Panc1 (cell line): ENCODE data around the gene PRKAG2. TPM values are rescaled to one million over a fixed set of nuclear protein-coding genes. Genes with fewer than 3 reads are reported as not detected.

Experiments
- ATAC-seq: fragments of 200-7000 bp; cut with Tn5 transposase; 2 replicates; pipeline ENCODE4 v1.9.1; 2020; ENCODE audit warnings: mild to moderate bottlenecking, moderate library complexity
- BruUV-seq: library from RNA; stranded (reverse); fragments of 400-500 nt; replicated peaks from 2 replicates; lab custom pipeline; 2021; lab: Mats Ljungman, UMichigan
- CTCF ChIA-PET: fragments of 300-600 bp; sonication (Branson Sonifier 250); formaldehyde crosslinking; loops from one replicate; lab custom pipeline; 2022; ENCODE audit warnings: antibody characterized with exemption; lab: Charles Lee
- POLR2A ChIA-PET: fragments of 300-600 bp; sonication (Branson Sonifier 250); formaldehyde crosslinking; loops from one replicate; lab custom pipeline; 2022; ENCODE audit warnings: antibody characterized with exemption; lab: Charles Lee
- DNase-seq: peaks from one replicate; pipeline ENCODE4 v3.0.0-alpha.2; 2010; ENCODE audit warnings: low read depth, low spot score
- H3K27ac ChIP-seq: 2 replicates; pipeline ENCODE4 v1.5.1; 2011; ENCODE audit warnings: mild to moderate bottlenecking, low read length, inconsistent platforms
- H3K27me3 ChIP-seq: fragments of 200-500 bp; sonication (Bioruptor generic); 2 replicates; pipeline ENCODE4 v1.6.0; 2014; ENCODE audit warnings: low read length, inconsistent platforms; ENCODE audit not compliant: control insufficient read depth, insufficient read depth
- H3K36me3 ChIP-seq: fragments of 200-500 bp; sonication (Bioruptor generic); 2 replicates; pipeline ENCODE4 v1.5.1; 2014; ENCODE audit warnings: inconsistent platforms, mild to moderate bottlenecking, low read length, moderate library complexity; ENCODE audit not compliant: control insufficient read depth, insufficient read depth
- H3K4me1 ChIP-seq: 2 replicates; pipeline ENCODE4 v1.5.1; 2011; ENCODE audit warnings: inconsistent platforms, mild to moderate bottlenecking, low read length, moderate library complexity; ENCODE audit not compliant: control insufficient read depth, insufficient read depth
- H3K4me3 ChIP-seq, 2 experiments: 2 replicates each; pipeline ENCODE4 v1.5.1; 2011 to 2012; ENCODE audit warnings: low read depth in 2 of 2, low read length in 2 of 2, mild to moderate bottlenecking in 2 of 2, inconsistent platforms in 1 of 2, moderate library complexity in 1 of 2
- H3K9me3 ChIP-seq: fragments of 200-500 bp; sonication (Bioruptor generic); 2 replicates; pipeline ENCODE4 v1.5.1; 2014; ENCODE audit warnings: low read depth, mild to moderate bottlenecking, inconsistent platforms, low read length, moderate library complexity; ENCODE audit not compliant: control insufficient read depth, insufficient read depth
- POLR2AphosphoS5 ChIP-seq: IDR thresholded peaks from 2 replicates; pipeline ENCODE4 v1.6.1; 2012; ENCODE audit warnings: mild to moderate bottlenecking, low read depth, low read length, moderate library complexity
- REST ChIP-seq, 2 experiments: IDR thresholded peaks; 2 replicates each; pipeline ENCODE4 v1.6.1; 2011 to 2012; ENCODE audit warnings: low read depth in 2 of 2, control low read depth in 1 of 2, low read length in 1 of 2, mild to moderate bottlenecking in 1 of 2, moderate library complexity in 1 of 2; ENCODE audit not compliant: insufficient read depth in 1 of 2
- SIN3A ChIP-seq: IDR thresholded peaks from 2 replicates; pipeline ENCODE4 v1.6.1; 2012; ENCODE audit warnings: low read depth, mild to moderate bottlenecking, low read length, moderate library complexity, borderline replicate concordance; ENCODE audit not compliant: insufficient read depth
- TCF7L2 ChIP-seq: IDR thresholded peaks from 2 replicates; pipeline ENCODE4 v1.6.1; 2011; ENCODE audit warnings: mild to moderate bottlenecking, low read depth, low read length, inconsistent platforms
- in situ Hi-C: cut with HindIII; loops from 2 replicates; pipeline ENCODE4 v1.10.0; 2016; ENCODE audit warnings: low sequenced_read_pairs, low pct_unique_long_range_greater_than_20kb
- intact Hi-C: fragments of 100-400 bp; cut with micrococcal nuclease; formaldehyde crosslinking; loops from one replicate; pipeline ENCODE4 v1.10.0; 2022; ENCODE audit not compliant: unreplicated experiment
- total RNA-seq: library from RNA; stranded (reverse); gene quantifications from one replicate; pipeline ENCODE4 v1.2.1, GENCODE V29; 2021; ENCODE audit not compliant: unreplicated experiment
- TF ChIP-seq, protein P1 (sequence below): fragments of 450-650 bp; IDR thresholded peaks from 2 replicates; pipeline ENCODE4 v1.5.1; 2017; ENCODE audit warnings: mild to moderate bottlenecking

Gene PRKAG2
- total RNA-seq, 1 experiment from 2014 or later, result 71.6 TPM

DNA sequence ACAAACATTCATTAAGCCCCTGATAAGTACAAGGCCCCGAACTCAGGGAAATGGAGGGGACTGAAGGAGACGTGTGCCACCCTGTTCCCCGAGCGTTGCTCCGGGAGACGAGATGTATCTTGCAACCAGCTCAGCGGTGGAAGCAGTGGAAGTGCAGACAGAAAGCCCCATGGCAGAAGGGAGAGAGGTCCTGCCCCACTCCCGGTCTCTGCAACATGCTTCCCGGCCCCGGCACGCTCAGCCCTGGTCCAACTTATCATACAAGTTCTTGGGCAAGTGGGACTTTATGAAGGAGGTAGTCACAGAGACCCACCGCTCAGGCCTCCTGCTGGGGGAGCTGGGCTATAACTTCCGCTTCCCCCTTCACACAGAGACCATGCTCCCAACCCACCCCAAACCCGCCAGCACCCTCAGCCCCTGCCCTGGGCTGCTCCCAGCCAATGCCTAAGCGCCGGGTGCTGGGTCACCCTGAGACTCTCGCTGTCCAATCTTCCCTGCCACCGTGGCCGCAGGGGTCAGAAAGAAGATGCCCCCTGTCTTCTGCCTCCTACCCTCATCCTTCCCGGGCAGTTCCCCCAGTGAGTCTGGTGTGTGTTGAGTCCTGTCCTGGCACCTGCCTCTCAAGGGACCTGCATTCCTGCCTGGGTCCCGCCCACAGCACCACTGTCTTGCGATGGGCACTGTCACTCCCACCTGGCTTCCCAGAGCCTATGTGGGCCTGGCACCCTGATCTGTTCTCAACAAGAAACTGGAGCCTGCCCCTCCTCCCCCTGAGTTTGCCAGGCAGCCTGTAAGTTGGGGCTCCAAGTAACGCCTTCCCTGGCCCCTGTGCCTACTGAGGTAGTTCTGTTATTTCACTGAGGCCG is 157.7 kb downstream of the PRKAG2 start:
- H3K27me3 ChIP-seq, result no peaks in the 10 kb centered on the region
- peaks cover 29% of the 10 kb centered on the region for H3K4me1 ChIP-seq
- no peaks in the 10 kb centered on the region for H3K9me3 ChIP-seq
- TF ChIP-seq TCF7L2 (no peak), POLR2AphosphoS5 (no peak), SIN3A (no peak)
- TF ChIP-seq, protein P1, sequence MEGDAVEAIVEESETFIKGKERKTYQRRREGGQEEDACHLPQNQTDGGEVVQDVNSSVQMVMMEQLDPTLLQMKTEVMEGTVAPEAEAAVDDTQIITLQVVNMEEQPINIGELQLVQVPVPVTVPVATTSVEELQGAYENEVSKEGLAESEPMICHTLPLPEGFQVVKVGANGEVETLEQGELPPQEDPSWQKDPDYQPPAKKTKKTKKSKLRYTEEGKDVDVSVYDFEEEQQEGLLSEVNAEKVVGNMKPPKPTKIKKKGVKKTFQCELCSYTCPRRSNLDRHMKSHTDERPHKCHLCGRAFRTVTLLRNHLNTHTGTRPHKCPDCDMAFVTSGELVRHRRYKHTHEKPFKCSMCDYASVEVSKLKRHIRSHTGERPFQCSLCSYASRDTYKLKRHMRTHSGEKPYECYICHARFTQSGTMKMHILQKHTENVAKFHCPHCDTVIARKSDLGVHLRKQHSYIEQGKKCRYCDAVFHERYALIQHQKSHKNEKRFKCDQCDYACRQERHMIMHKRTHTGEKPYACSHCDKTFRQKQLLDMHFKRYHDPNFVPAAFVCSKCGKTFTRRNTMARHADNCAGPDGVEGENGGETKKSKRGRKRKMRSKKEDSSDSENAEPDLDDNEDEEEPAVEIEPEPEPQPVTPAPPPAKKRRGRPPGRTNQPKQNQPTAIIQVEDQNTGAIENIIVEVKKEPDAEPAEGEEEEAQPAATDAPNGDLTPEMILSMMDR, result no peak
- CTCF ChIA-PET, result interaction anchor here (1.1 kb wide), 1 partner anchor 9 kb away, joined by 4 read pairs; no protein-coding TSS in a partner anchor
- intact Hi-C loops (no loop called here), in situ Hi-C loops (no loop called here)
- no peaks in the 10 kb centered on the region for H3K36me3 ChIP-seq
- ATAC-seq, result no peak
- no peak for DNase-seq
- BruUV-seq, result no TSS peak
- POLR2A ChIA-PET, result no interaction called here
- no peak overlapping the region for H3K27ac ChIP-seq
- H3K4me3 ChIP-seq, result no peak overlapping the region

DNA sequence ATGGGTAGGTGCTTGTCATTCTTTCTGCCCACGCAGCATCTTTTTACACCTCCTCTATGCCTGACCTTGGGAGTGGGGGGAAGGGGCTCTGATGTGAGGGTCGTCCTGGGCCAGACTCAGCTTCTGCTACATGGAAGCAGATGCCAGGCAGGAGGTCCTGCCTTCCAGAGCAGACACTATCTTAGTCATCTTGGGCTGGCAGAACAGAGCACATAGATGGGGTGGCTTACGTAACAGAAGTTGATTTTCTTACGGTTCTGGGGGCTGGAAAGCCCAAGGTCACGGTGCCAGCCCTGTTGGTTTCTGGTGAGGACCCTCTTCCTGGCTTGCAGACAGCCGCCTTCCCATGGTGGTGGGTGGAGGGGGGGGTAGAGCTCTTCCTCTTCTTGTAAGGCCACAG is 159.0 kb downstream of the PRKAG2 start:
- ATAC-seq (no peak), DNase-seq (no peak)
- H3K27ac ChIP-seq, result 0 out of 2 replicates have a peak overlapping the region, but pooled peaks have one; percentile 17
- no peaks in the 10 kb centered on the region for H3K9me3 ChIP-seq
- no peak overlapping the region for H3K4me3 ChIP-seq
- TF ChIP-seq POLR2AphosphoS5 (no peak), REST (IDR thresholded peaks at IDR 0.05; ENCODE audit: insufficient read depth in 1 of 2, low read depth in 2 of 2, low read length in 1 of 2) (no peak), TCF7L2 (no peak), SIN3A (no peak)
- TF ChIP-seq, protein P1, result no peak
- POLR2A ChIA-PET, result interaction anchor here (0.6 kb wide), 1 partner anchor 319 kb away, joined by 9 read pairs; no protein-coding TSS in a partner anchor
- no peaks in the 10 kb centered on the region for H3K27me3 ChIP-seq
- in situ Hi-C loops, result no loop called here
- intact Hi-C loops, result no loop called here
- no peaks in the 10 kb centered on the region for H3K36me3 ChIP-seq
- BruUV-seq, result no TSS peak
- peaks cover 29% of the 10 kb centered on the region for H3K4me1 ChIP-seq
- CTCF ChIA-PET, result no interaction called here
